ENCODE measurements around the gene DLGAP1.

DNA sequence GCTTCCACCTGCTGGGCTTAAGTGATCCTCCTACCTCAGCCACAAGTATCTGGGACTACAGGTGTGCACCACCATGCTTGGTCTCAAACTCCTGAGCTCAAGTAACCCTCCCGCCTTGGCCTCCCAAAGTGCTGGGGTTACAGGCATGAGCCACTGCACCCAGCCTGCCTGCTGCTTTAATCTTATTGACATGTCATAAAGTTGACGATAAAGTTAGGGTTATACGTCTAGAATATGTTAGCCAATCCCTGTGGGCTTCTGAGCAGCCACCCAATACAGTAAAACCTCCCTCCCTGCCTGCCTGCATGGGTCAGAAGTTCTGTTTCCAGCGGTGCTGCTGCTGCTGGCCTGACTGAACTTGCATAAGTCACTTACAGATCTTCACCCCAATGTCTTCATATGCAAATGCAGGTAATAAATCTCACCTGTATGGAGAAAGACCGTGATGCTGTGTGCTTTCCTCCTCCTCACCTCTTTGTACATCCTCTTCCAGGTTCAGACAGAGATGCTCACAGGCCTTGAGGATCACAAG is 975.1 kb downstream of the DLGAP1 start:
- TF ChIP-seq, protein P1, sequence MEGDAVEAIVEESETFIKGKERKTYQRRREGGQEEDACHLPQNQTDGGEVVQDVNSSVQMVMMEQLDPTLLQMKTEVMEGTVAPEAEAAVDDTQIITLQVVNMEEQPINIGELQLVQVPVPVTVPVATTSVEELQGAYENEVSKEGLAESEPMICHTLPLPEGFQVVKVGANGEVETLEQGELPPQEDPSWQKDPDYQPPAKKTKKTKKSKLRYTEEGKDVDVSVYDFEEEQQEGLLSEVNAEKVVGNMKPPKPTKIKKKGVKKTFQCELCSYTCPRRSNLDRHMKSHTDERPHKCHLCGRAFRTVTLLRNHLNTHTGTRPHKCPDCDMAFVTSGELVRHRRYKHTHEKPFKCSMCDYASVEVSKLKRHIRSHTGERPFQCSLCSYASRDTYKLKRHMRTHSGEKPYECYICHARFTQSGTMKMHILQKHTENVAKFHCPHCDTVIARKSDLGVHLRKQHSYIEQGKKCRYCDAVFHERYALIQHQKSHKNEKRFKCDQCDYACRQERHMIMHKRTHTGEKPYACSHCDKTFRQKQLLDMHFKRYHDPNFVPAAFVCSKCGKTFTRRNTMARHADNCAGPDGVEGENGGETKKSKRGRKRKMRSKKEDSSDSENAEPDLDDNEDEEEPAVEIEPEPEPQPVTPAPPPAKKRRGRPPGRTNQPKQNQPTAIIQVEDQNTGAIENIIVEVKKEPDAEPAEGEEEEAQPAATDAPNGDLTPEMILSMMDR (IDR thresholded peaks at IDR 0.05): no peak
- TF ChIP-seq POLR2A (IDR thresholded peaks at IDR 0.05): no peak

Data from right lobe of liver (tissue), 4 donors.